Measurements from ENCODE around the gene C1QA. TPM values are rescaled to one million over a fixed set of nuclear protein-coding genes. Genes with fewer than 3 reads are reported as not detected.

C1QA gene
- total and polyA plus RNA-seq, 2 of the 13 experiments (the other 11 are each of a cell fraction or from before 2014, with no cell fraction given) = not detected

GRCh38 chr1:22677931-22678896, 41.8 kb downstream of the C1QA start (continued):
- peak; percentile 86 for TF ChIP-seq MNT (IDR thresholded peaks at IDR 0.05)
- TF ChIP-seq ZBTB25 (CRISPR knock-in tag; IDR thresholded peaks at IDR 0.05) = no peak

GRCh38 chr1:22680726-22681125, 44.3 kb downstream of the C1QA start:
- in situ Hi-C loops (cut with HindIII; ENCODE audit: extremely low pct_ligation_motif_present, low pct_unique_long_range_greater_than_20kb) = no loop called here
- DNase-seq (ENCODE audit: low spot score) (no peak), ATAC-seq (no peak; the same call in 1 of the 3 replicates), FAIRE-seq (no peak)
- H3K9ac ChIP-seq (ENCODE audit: insufficient read depth, low read depth, low read length) = no peak overlapping the region
- intact Hi-C loops (cut with micrococcal nuclease; ENCODE audit: unreplicated experiment) = no loop called here
- 7% methylated on average over 3 of the region's 9 CpGs for WGBS (ENCODE audit: low lambda C conversion rate)
- no peak overlapping the region for H3K4me2 ChIP-seq (ENCODE audit: low read depth, low read length)
- H4K20me1 ChIP-seq (ENCODE audit: insufficient read depth, low read length) = no peaks in the 10 kb centered on the region
- no peak overlapping the region for H3K27ac ChIP-seq (ENCODE audit: extremely low read length, insufficient read depth, low read length)
- no peak overlapping the region for H2AFZ ChIP-seq (ENCODE audit: low read length)
- H3K27me3 ChIP-seq (ENCODE audit: control insufficient read depth in 1 of 2, insufficient read depth in 2 of 2, low read length in 2 of 2) = peaks cover 0 to 3% of the 10 kb centered on the region in 2 experiments; a peak in 1 of 5 replicates
- TF ChIP-seq FOXA3 (CRISPR knock-in tag; IDR thresholded peaks at IDR 0.05) (0 out of 2 replicates have a peak, but pooled peaks have one; percentile 14), POLR2A (IDR thresholded peaks at IDR 0.05; ENCODE audit: insufficient read depth in 1 of 2, low read depth in 2 of 2, low read length in 2 of 2) (no peak), TCF7 (IDR thresholded peaks at IDR 0.05; ENCODE audit: low read depth) (0 out of 2 replicates have a peak, but pooled peaks have one; percentile 23), HNRNPL (IDR thresholded peaks at IDR 0.05; ENCODE audit: low read depth, low read length) (0 out of 2 replicates have a peak, but pooled peaks have one; percentile 30)
- H3K36me3 ChIP-seq (replicated peaks in 1 of 2; ENCODE audit: control insufficient read depth in 1 of 2, insufficient read depth in 2 of 2, low read length in 2 of 2) = no peaks in the 10 kb centered on the region
- H3K9me3 ChIP-seq (ENCODE audit: low read length) = no peaks in the 10 kb centered on the region
- ChIA-PET POLR2A (no interaction called here), CTCF (ENCODE audit: low intra/inter-chr PET ratio, low total read pairs) (no interaction called here)
- BruUV-seq (replicated peaks) = no TSS peak
- H3K4me1 ChIP-seq (ENCODE audit: insufficient read depth, low read length) = 0 out of 2 replicates have a peak, but pooled peaks cover 5% of the 10 kb centered on the region
- no peak overlapping the region for H3K4me3 ChIP-seq (replicated peaks in 1 of 3; ENCODE audit: insufficient read depth in 1 of 3, low read depth in 2 of 3, low read length in 3 of 3)
- H3K79me2 ChIP-seq (ENCODE audit: insufficient read depth, low read length) = no peaks in the 10 kb centered on the region

Measured in HepG2 (cell line).